Activated T-helper 2 cell treated with anti-CD3 and anti-CD28 coated beads, Interferon-gamma antibody, Interleukin-2, Interleukin-4, amounts not matched to agents 10 μg/mL and 5 μg/mL and 100 μg/mL, durations not matched to agents 14 hours and 24 hours and 36 hours (primary cell): ENCODE data around the gene CD160. TPM values are rescaled to one million over a fixed set of nuclear protein-coding genes. Genes with fewer than 3 reads are reported as not detected.
"Not testable (repeated sequence)": the region's sequence is repeated elsewhere in the genome, so short reads cannot be mapped to it uniquely, and the experiment has no call there.

Source experiments
- DNase-seq: peaks from one replicate; pipeline ENCODE4 v3.0.0; 2021; ENCODE audit warnings: low spot score
- H3K27ac Mint-ChIP-seq: one replicate; pipeline ENCODE4 v1.8.0; 2021; ENCODE audit warnings: mixed read lengths
- H3K27me3 Mint-ChIP-seq: one replicate; pipeline ENCODE4 v1.8.0; 2021; ENCODE audit warnings: low read depth, mixed read lengths
- H3K36me3 Mint-ChIP-seq: one replicate; pipeline ENCODE4 v1.8.0; 2021; ENCODE audit warnings: low read depth, mixed read lengths
- H3K4me1 Mint-ChIP-seq: one replicate; pipeline ENCODE4 v1.8.0; 2021; ENCODE audit warnings: low read depth, mixed read lengths
- H3K4me3 Mint-ChIP-seq: one replicate; pipeline ENCODE4 v1.8.0; 2021; ENCODE audit warnings: low read depth, mild to moderate bottlenecking, moderate library complexity, mixed read lengths
- H3K9me3 Mint-ChIP-seq: one replicate; pipeline ENCODE4 v1.8.0; 2021; ENCODE audit warnings: mixed read lengths
- intact Hi-C: fragments of 100-400 bp; cut with micrococcal nuclease; formaldehyde crosslinking; loops from one replicate; pipeline ENCODE4 v1.15.1; 2023
- total RNA-seq: library from RNA; stranded (reverse); gene quantifications from 2 replicates; pipeline ENCODE4 v1.2.3, GENCODE V29; 2022

CD160 gene
- total RNA-seq, 1 donor from 2014 or later = not detected

DNA sequence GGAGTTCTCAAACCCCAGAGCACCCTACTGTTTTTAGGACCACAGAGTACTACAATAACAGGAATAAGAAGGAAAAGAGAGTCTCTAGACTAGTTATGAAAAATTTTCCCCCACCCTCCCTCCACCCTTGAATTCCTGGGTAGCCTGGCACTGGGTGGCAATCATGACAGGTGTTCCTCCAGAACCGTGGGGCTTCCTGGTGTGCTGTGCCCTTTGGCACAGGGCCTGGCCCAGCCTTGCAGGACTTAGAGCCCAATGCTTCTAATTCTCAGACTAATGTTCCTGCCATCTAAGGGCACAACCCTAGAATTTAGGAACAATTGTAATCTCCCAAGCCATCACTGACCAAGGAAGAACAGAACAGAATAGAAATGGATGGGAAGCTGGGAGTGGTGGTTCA, 1.5 kb upstream of the CD160 start:
- H3K4me3 Mint-ChIP-seq = no peak overlapping the region
- no peaks in the 10 kb centered on the region for H3K36me3 Mint-ChIP-seq
- no peaks in the 10 kb centered on the region for H3K9me3 Mint-ChIP-seq
- H3K4me1 Mint-ChIP-seq = peaks cover 29% of the 10 kb centered on the region
- H3K27ac Mint-ChIP-seq = no peak overlapping the region
- H3K27me3 Mint-ChIP-seq = peaks cover 19% of the 10 kb centered on the region
- intact Hi-C loops = no loop called here
- no peak for DNase-seq

DNA sequence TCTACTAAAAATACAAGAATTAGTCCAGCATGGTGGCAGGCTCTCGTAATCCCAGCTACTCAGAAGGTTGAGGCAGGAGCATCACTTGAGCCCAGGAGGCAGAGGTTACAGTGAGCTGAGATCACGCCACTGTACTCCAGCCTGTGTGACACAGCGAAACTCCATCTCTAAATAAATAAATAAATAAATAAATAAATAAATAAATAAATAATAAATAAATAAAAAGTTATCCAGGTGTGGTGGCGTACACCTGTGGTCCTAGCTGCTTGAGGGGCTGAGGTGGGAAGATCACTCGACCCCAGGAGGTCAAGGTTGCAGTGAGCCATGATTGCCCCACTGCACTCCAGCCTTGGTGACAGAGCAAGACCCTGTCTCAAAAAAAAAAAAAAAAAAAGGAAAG, 834 bp upstream of the CD160 start:
- H3K9me3 Mint-ChIP-seq, intact Hi-C loops, H3K4me3 Mint-ChIP-seq, H3K36me3 Mint-ChIP-seq, DNase-seq, H3K27ac Mint-ChIP-seq: not testable (repeated sequence)
- peaks cover 20% of the 10 kb centered on the region for H3K27me3 Mint-ChIP-seq
- peaks cover 29% of the 10 kb centered on the region for H3K4me1 Mint-ChIP-seq

DNA sequence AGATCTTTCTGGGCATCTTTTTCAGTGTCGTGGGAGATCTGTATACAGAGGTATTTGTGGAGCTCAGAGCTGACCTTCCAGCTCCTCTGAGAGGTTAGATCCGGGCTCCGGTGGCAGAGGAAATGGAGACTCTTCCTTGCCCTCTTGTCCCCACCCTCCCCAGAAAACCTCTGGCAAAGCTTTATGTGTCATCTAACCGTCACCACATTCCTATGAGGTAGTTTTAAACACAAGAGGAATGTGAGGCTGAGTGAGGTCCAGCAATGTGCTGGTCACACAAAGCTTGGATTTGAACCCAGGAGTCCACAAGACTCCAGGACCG, 1.2 kb downstream of the CD160 start:
- peaks cover 29% of the 10 kb centered on the region for H3K4me1 Mint-ChIP-seq
- no peak for DNase-seq
- no peaks in the 10 kb centered on the region for H3K9me3 Mint-ChIP-seq
- no peak overlapping the region for H3K27ac Mint-ChIP-seq
- no peaks in the 10 kb centered on the region for H3K36me3 Mint-ChIP-seq
- peaks cover 20% of the 10 kb centered on the region for H3K27me3 Mint-ChIP-seq
- intact Hi-C loops = loop anchor here (5.0 kb wide), 1 partner anchor 123 kb away; no protein-coding TSS in a partner anchor
- no peak overlapping the region for H3K4me3 Mint-ChIP-seq

DNA sequence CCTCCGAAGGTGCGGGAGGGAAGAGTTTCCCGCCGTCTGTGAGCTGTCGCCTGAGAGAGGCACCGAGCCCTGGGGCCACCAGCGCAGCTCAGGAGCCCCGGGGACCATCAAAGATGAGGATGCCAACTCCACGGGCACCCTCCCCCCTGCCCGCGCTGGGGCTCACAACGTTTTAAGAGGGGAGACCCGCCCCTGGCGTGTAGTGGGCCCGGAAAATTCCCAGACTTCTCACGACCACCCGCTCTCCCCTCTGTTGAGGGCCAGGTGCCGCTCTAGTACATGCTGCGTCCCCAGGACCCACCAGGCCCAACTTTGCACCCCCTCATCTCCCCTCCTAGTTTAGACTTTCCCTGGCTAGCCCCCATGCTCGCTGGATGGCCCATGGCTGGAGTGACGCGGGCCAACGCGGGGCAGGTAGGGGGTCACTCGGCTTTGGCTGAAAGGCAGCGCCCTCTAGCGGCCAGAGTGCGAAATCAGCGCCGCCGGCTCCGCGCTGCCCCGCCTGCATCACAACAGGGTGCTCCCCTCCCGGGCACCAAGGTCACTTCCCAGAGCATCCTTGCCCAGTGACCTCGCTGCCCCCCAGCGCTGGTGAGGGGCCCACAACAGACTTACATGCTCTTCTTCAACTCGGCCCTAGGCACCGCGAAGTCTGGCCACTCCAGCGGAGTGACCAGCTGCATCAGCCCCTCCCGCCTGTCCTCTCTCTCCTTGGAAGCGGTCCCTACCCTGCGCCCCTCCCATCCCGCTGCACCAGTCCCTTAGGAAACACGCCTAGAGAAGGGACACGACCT, 1.8 kb downstream of the CD160 start:
- no peaks in the 10 kb centered on the region for H3K36me3 Mint-ChIP-seq
- H3K27me3 Mint-ChIP-seq = peaks cover 20% of the 10 kb centered on the region
- intact Hi-C loops = loop anchor here (5.0 kb wide), 1 partner anchor 124 kb away; no protein-coding TSS in a partner anchor
- no peaks in the 10 kb centered on the region for H3K9me3 Mint-ChIP-seq
- peak overlapping the region; percentile 52 for H3K4me3 Mint-ChIP-seq
- H3K27ac Mint-ChIP-seq = no peak overlapping the region
- peak; percentile 58 for DNase-seq
- peaks cover 29% of the 10 kb centered on the region for H3K4me1 Mint-ChIP-seq

DNA sequence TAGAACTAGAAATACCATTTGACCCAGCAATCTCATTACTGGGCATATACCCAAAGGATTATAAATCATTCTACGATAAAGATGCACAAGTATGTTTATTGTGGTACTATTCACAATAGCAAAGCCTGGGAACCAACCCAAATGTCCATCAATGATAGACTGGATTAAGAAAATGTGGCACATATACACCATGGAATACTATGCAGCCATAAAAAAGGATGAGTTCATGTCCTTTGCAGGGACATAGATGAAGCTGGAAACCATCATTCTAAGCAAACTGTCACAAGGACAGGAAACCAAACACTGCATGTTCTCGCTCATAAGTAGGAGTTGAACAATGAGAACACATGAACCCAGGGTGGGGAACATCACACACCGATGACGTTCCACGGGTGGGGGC, 6.9 kb downstream of the CD160 start:
- intact Hi-C loops, DNase-seq, H3K27ac Mint-ChIP-seq, H3K36me3 Mint-ChIP-seq, H3K4me3 Mint-ChIP-seq, H3K9me3 Mint-ChIP-seq: not testable (repeated sequence)
- peaks cover 11% of the 10 kb centered on the region for H3K4me1 Mint-ChIP-seq
- peaks cover 12% of the 10 kb centered on the region for H3K27me3 Mint-ChIP-seq

DNA sequence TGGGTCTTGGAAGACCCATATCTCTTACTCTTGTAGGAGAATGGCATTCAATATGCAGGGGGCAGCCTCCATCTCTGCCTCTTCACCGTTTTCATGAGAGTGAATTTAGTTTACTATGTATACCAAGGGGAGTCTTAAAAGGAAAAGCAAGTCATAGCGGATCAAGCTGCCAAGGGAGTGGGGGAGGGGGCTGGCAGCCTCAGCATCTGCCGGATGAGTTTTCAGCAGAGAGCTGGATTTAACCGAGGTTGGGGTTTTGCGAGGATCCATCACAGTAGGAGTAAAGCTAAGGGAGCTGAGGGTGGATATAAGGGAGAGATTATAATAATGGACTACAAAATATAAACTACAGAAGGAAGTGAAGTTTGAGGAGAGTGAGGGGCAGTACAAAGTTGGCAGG, 9.9 kb downstream of the CD160 start:
- Mint-ChIP-seq H3K27me3 (no peaks in the 10 kb centered on the region), H3K4me1 (peaks cover 4% of the 10 kb centered on the region), H3K4me3 (no peak overlapping the region), H3K9me3 (no peaks in the 10 kb centered on the region), H3K27ac (no peak overlapping the region), H3K36me3 (no peaks in the 10 kb centered on the region)
- intact Hi-C loops = no loop called here
- no peak for DNase-seq

DNA sequence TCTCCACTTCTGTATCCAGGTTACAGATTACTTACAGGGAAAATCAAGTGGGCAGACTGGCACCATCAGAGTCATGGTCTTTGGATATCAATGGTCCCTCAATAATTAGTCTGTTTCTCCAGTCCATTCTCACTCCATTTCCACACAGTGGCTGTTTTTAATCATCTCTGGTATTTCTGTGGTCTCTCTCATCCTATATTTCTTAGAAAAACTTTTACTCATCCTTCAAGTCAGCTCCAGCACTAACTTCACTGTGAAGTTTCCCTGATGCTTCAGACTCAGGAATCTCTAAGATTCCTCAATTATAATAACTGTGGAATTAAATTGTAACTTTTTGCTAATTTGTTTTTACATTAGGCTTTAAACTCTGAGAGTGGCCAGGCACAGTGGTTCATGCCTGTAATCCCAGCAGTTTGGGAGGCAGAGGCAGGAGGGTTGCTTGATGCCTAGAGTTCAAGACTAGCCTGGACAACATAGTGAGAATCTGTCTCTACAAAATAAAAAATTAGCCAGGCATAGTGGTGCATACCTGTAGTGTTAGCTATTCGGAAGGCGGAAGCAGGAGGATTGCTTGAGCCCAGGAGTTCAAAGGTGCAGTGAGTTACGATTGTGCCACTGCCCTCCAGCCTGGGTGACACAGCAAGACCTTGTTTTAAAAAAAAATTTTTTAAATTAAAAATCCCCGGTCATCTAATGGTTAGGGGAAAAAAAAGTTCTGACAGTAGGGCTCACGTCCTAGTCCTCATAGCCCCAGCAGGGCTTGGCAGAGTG, 10.6 kb downstream of the CD160 start:
- peaks cover 4% of the 10 kb centered on the region for H3K4me1 Mint-ChIP-seq
- no peak overlapping the region for H3K27ac Mint-ChIP-seq
- H3K9me3 Mint-ChIP-seq = no peaks in the 10 kb centered on the region
- no peak overlapping the region for H3K4me3 Mint-ChIP-seq
- DNase-seq = no peak
- intact Hi-C loops = no loop called here
- no peaks in the 10 kb centered on the region for H3K36me3 Mint-ChIP-seq
- H3K27me3 Mint-ChIP-seq = no peaks in the 10 kb centered on the region

DNA sequence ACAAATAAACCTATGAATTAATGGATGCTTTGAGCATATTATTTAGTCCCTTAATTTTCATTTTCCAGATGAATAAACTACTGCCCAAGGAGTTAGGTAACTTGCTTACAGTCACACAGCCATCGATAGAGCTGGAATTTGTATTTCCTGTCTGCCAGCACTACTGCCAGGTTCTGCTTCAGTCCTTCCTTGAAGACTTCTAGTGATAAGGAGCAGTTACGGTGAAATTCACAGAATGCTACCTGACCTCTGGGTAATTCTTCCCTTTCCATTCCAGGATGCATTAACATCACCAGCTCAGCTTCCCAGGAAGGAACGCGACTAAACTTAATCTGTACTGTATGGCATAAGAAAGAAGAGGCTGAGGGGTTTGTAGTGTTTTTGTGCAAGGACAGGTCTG, 11.2 kb downstream of the CD160 start:
- H3K27me3 Mint-ChIP-seq = no peaks in the 10 kb centered on the region
- no peak for DNase-seq
- intact Hi-C loops = no loop called here
- H3K9me3 Mint-ChIP-seq = no peaks in the 10 kb centered on the region
- no peak overlapping the region for H3K4me3 Mint-ChIP-seq
- H3K36me3 Mint-ChIP-seq = no peaks in the 10 kb centered on the region
- peaks cover 4% of the 10 kb centered on the region for H3K4me1 Mint-ChIP-seq
- no peak overlapping the region for H3K27ac Mint-ChIP-seq

DNA sequence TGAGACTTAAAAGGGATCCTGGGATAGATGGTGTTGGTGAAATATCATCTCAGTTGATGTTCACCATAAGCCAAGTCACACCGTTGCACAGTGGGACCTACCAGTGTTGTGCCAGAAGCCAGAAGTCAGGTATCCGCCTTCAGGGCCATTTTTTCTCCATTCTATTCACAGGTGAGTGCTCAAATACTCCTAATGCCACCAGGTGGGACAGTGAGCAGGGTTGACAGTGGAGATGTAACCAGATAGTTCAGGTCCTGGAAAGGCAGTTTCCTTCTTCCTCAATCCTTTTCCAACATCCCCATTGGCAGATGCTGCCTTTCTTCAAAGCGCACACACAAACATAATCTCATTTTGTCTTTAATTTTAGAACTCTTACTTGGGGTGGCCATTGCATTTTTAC, 11.6 kb downstream of the CD160 start:
- Mint-ChIP-seq H3K36me3 (no peaks in the 10 kb centered on the region), H3K9me3 (no peaks in the 10 kb centered on the region), H3K27ac (no peak overlapping the region), H3K4me3 (no peak overlapping the region), H3K27me3 (no peaks in the 10 kb centered on the region), H3K4me1 (peaks cover 4% of the 10 kb centered on the region)
- DNase-seq = no peak
- intact Hi-C loops = no loop called here

DNA sequence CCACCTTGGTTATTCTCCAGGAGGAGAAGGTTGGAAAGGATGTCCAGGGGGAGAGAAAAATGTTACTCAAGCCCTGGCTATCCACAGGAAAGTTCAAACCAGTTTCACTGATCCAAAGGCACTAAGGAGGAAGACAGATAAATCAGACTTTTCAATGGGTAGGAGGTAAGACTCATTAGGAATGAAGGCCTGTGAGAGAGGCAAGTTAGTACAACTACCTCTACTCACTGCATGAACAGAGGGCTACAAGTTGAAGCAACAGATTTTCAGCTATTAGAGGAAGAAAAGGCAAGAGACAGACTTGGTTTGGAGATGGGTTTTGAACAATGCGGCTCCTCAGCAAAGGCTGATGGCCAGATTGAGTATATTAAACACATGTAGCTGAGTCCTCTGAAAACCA, 16.9 kb downstream of the CD160 start:
- H3K27me3 Mint-ChIP-seq = no peaks in the 10 kb centered on the region
- no peak overlapping the region for H3K4me3 Mint-ChIP-seq
- no peak overlapping the region for H3K27ac Mint-ChIP-seq
- no peak for DNase-seq
- no peaks in the 10 kb centered on the region for H3K9me3 Mint-ChIP-seq
- intact Hi-C loops = no loop called here
- H3K4me1 Mint-ChIP-seq = no peaks in the 10 kb centered on the region
- H3K36me3 Mint-ChIP-seq = peaks cover 2% of the 10 kb centered on the region

DNA sequence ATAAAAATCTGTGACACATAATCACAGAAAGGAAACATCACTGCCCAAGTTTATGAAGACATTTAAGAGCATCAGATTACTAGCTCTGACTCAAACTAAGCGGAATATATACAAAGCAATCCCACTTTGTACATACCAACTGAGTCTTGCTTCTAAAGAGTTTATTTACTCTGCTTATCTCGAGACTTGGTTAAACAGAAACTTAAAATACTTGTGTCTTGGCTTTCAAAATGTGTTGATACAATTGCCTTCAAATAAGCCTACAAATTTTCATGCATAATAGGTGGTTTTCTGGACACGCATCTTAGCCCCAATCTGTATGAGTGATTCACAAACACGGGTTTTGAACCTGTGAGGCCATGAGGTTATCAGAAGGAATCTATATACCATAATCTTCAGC, 21.0 kb downstream of the CD160 start:
- no peaks in the 10 kb centered on the region for H3K9me3 Mint-ChIP-seq
- no peaks in the 10 kb centered on the region for H3K4me1 Mint-ChIP-seq
- intact Hi-C loops = no loop called here
- no peak overlapping the region for H3K4me3 Mint-ChIP-seq
- no peaks in the 10 kb centered on the region for H3K27me3 Mint-ChIP-seq
- no peak overlapping the region for H3K27ac Mint-ChIP-seq
- peaks cover 29% of the 10 kb centered on the region for H3K36me3 Mint-ChIP-seq
- DNase-seq = no peak

DNA sequence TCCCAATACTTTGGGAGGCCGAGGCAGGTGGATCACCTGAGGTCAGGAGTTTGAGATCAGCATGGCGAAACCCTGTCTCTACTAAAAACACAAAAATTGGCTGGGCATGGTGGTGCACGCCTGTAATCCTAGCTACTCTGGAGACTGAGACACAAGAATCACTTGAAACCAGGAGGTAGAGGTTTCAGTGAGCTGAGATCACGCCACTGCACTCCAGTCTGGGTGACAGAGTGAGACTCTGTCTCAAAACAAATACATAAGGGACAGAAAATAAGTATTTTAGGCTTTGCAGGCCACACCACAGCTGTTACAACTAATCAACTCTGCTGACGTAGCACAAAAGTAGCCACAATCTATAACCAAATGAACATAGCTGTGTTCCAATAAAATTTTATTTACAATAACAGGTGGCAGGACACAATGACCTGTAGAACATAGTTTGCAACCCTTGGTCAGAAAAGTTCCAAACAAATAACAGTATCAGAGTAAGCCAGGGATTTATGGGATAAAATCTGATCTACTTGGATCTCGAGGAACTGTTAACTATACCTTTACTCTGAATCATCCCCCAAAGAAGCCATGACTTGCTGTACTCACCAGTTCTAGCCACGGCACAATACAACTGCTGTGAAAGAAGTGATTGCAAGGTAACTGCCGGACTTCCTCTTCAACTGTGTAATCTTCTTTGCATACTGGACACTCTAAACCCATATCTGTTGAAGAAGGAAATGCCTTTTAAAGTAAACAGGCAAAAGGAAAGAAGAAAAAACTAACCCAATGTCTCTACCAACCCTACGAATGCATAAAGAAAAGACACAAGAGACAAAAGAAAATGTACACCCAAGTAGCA, 28.3 kb downstream of the CD160 start:
- DNase-seq = no peak
- peaks cover 8% of the 10 kb centered on the region for H3K4me1 Mint-ChIP-seq
- no peak overlapping the region for H3K4me3 Mint-ChIP-seq
- H3K27me3 Mint-ChIP-seq = no peaks in the 10 kb centered on the region
- no peaks in the 10 kb centered on the region for H3K9me3 Mint-ChIP-seq
- H3K27ac Mint-ChIP-seq = no peak overlapping the region
- H3K36me3 Mint-ChIP-seq = peaks cover 52% of the 10 kb centered on the region
- intact Hi-C loops = no loop called here

DNA sequence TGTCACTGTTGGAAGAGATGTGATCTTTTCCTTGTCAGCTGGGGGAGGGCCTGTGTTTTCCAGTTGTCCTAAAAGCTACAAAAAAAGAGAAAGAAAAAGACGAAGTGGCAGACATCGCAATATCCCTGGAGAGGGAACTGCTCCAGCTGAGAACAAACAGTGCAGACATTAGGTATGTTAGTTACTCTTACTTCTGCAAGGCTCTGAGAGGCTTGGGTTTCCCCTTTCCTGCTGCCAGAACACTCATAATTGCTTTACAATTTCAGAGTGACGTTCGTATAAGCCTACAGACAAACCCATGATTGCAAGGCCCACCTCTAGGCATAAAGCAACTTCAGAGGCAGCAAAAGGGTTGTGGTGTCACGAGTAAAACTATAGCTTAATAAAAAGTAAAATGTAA, 31.1 kb downstream of the CD160 start:
- Mint-ChIP-seq H3K4me1 (peaks cover 8% of the 10 kb centered on the region), H3K36me3 (peaks cover 36% of the 10 kb centered on the region), H3K27me3 (no peaks in the 10 kb centered on the region), H3K27ac (no peak overlapping the region), H3K9me3 (no peaks in the 10 kb centered on the region), H3K4me3 (no peak overlapping the region)
- DNase-seq = no peak
- intact Hi-C loops = no loop called here
